ENCODE measurements around the gene ARHGAP10.

DNA sequence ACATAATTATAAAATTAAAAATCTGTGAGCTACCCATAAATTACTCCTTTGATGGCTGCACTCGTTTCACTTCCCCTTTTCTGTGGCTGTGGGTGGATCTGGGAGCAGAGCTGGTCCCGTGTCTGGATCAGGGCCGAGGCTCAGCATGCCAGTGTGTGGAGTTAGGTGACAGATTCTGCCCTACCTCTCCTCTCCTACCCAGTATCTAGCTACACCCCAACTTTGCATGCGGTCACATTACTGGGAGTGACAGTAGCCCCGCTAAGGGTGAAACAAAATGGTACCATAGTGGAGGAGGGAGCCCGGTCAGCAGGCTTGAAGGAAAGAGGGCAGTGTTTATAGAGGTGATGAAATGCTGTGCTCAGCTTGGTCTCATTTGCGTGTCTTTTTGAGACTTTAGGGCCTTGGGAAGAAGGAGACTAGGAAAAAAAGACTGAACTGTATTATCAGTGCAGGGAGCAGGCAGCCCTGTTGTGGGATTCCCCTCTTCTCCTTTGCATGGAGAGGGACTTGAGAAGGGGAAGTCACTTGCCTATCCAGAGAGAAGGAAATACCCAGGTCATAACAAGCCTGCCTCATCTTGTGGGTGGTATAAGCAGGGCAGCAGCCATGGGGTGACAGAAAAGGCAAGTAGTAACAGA lies 48.4 kb downstream of the ARHGAP10 start:
- TF ChIP-seq, protein P1, sequence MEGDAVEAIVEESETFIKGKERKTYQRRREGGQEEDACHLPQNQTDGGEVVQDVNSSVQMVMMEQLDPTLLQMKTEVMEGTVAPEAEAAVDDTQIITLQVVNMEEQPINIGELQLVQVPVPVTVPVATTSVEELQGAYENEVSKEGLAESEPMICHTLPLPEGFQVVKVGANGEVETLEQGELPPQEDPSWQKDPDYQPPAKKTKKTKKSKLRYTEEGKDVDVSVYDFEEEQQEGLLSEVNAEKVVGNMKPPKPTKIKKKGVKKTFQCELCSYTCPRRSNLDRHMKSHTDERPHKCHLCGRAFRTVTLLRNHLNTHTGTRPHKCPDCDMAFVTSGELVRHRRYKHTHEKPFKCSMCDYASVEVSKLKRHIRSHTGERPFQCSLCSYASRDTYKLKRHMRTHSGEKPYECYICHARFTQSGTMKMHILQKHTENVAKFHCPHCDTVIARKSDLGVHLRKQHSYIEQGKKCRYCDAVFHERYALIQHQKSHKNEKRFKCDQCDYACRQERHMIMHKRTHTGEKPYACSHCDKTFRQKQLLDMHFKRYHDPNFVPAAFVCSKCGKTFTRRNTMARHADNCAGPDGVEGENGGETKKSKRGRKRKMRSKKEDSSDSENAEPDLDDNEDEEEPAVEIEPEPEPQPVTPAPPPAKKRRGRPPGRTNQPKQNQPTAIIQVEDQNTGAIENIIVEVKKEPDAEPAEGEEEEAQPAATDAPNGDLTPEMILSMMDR (IDR thresholded peaks at IDR 0.05): no peak
- TF ChIP-seq POLR2A (IDR thresholded peaks at IDR 0.05): no peak

Measured in esophagus squamous epithelium (tissue), 4 donors.